ENCODE measurements around the gene ZNF469. TPM values are rescaled to one million over a fixed set of nuclear protein-coding genes. Genes with fewer than 3 reads are reported as not detected.

The ZNF469 gene
- polyA plus RNA-seq, 3 donors, result 0.02 to 0.16 (median 0.10) TPM

- Mint-ChIP-seq H3K27ac (no peak overlapping the region), H3K9me3 (peaks cover 0 to 2% (median 0%) of the 10 kb centered on the region in 7 donors), H3K4me3 (no peak overlapping the region), H3K27me3 (ENCODE audit: low read depth in 3 of 3) (peaks cover 3 to 9% (median 7%) of the 10 kb centered on the region in 3 donors), H3K4me1 (no peaks in the 10 kb centered on the region), H3K36me3 (no peaks in the 10 kb centered on the region)
- no peaks in the 10 kb centered on the region for H3K4me1 ChIP-seq (ENCODE audit: control insufficient read depth in 1 of 2, insufficient read depth in 2 of 2, low read length in 2 of 2)
- TF ChIP-seq CTCF (IDR thresholded peaks at IDR 0.05), result no peak
- H4K20me1 ChIP-seq (ENCODE audit: insufficient read depth, low read length), result no peaks in the 10 kb centered on the region
- no peak overlapping the region for H3K9ac ChIP-seq (ENCODE audit: insufficient read depth, low read length, poor library complexity, severe bottlenecking)
- DNase-seq, result no peak
- H2AFZ ChIP-seq (ENCODE audit: insufficient read depth, low read depth, low read length, poor library complexity, severe bottlenecking), result no peak overlapping the region
- H3K79me2 ChIP-seq (ENCODE audit: insufficient read depth, low read length), result no peaks in the 10 kb centered on the region
- no peaks in the 10 kb centered on the region for H3K36me3 ChIP-seq (replicated peaks in 1 of 2; ENCODE audit: control insufficient read depth in 1 of 2, insufficient read depth in 2 of 2, low read length in 2 of 2)
- H3K27me3 ChIP-seq (ENCODE audit: control insufficient read depth in 2 of 2, insufficient read depth in 2 of 2, low read length in 2 of 2), result peaks cover 0 to 6% of the 10 kb centered on the region in 2 donors
- H3K27ac ChIP-seq (ENCODE audit: low read depth in 1 of 2, low read length in 2 of 2), result no peak overlapping the region
- intact Hi-C loops (cut with micrococcal nuclease), result loop anchor here in 1 of 2 donors (10.0 kb wide), 1 partner anchor 119 kb away; no protein-coding TSS in a partner anchor
- H3K4me3 ChIP-seq (replicated peaks in 1 of 3; ENCODE audit: low read depth in 2 of 3, low read length in 3 of 3), result no peak overlapping the region
- H3K4me2 ChIP-seq (replicated peaks; ENCODE audit: extremely low read depth, low read length, poor library complexity, severe bottlenecking), result no peak overlapping the region
- 93% methylated on average over 34 of the region's 50 CpGs for WGBS (ENCODE audit: insufficient coverage)
- H3K9me3 ChIP-seq (replicated peaks in 1 of 2; ENCODE audit: control insufficient read depth in 1 of 2, insufficient read depth in 1 of 2, low read length in 2 of 2), result peaks cover 4 to 11% of the 10 kb centered on the region in 2 donors
These were observed 6.5 kb upstream of the ZNF469 start for GRCh38 chr16:88375996-88376834.

DNA sequence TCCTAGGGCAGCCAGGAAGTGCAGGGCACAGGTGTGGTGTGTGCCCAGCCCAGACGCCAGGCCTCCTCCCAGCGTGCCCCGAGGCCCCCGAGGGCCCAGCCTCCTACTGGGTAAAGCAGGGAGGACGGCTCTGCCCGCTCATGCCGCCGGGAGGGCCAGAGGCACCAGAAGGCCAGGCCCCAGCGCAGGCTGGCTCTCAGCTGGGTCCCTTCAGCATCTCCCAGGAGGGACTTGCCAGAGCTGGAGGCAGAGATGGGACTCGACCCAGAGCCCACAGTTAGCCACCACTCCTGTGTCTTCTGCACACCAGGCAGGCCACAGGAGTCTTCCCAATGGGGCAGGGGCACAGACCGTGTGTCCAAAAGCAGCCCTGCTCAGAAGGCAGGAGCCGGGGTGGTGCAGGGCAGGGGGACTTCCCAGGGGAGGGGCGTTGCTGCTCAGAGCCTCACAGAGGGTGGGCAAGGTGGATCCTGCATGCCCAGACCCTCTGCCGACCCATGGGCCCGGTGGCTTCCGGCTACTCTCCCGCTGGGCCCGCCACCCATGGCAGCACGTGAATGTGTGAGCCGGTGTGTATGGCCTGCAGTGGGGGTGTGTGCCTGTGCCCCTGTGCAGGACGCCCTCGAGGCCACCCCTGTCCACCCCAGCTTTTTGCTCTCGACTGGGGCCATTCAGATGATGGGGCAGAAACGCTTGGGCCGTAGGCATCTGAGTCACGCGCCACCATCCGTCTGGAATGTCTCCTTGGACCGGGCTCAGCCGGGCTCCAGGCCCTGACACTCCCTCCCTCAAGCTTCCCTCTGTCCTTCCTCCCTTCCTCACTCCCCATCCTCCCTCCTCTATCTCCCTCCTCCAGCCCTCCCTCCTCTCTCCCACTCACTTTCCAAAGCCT, 5.7 kb upstream of the ZNF469 start:
- no peak for DNase-seq
- Mint-ChIP-seq H3K4me3 (no peak overlapping the region), H3K27ac (no peak overlapping the region), H3K27me3 (ENCODE audit: low read depth in 3 of 3) (peaks cover 3 to 9% (median 7%) of the 10 kb centered on the region in 3 donors), H3K36me3 (no peaks in the 10 kb centered on the region), H3K4me1 (no peaks in the 10 kb centered on the region), H3K9me3 (peaks cover 0 to 2% (median 0%) of the 10 kb centered on the region in 7 donors)
- TF ChIP-seq CTCF (IDR thresholded peaks at IDR 0.05), result no peak
- H3K9me3 ChIP-seq (replicated peaks in 1 of 2; ENCODE audit: control insufficient read depth in 1 of 2, insufficient read depth in 1 of 2, low read length in 2 of 2), result peaks cover 5 to 11% of the 10 kb centered on the region in 2 donors
- H4K20me1 ChIP-seq (ENCODE audit: insufficient read depth, low read length), result no peaks in the 10 kb centered on the region
- intact Hi-C loops (cut with micrococcal nuclease), result loop anchor here in 1 of 2 donors (10.0 kb wide), 1 partner anchor 118 kb away; no protein-coding TSS in a partner anchor
- H3K27ac ChIP-seq (ENCODE audit: low read depth in 1 of 2, low read length in 2 of 2), result no peak overlapping the region
- 92% methylated on average over 29 of the region's 30 CpGs for WGBS (ENCODE audit: insufficient coverage)
- H2AFZ ChIP-seq (ENCODE audit: insufficient read depth, low read depth, low read length, poor library complexity, severe bottlenecking), result no peak overlapping the region
- no peak overlapping the region for H3K4me3 ChIP-seq (replicated peaks in 1 of 3; ENCODE audit: low read depth in 2 of 3, low read length in 3 of 3)
- H3K36me3 ChIP-seq (replicated peaks in 1 of 2; ENCODE audit: control insufficient read depth in 1 of 2, insufficient read depth in 2 of 2, low read length in 2 of 2), result no peaks in the 10 kb centered on the region
- H3K4me2 ChIP-seq (replicated peaks; ENCODE audit: extremely low read depth, low read length, poor library complexity, severe bottlenecking), result no peak overlapping the region
- H3K4me1 ChIP-seq (ENCODE audit: control insufficient read depth in 1 of 2, insufficient read depth in 2 of 2, low read length in 2 of 2), result no peaks in the 10 kb centered on the region
- peaks cover 0 to 14% of the 10 kb centered on the region in 2 donors for H3K27me3 ChIP-seq (ENCODE audit: control insufficient read depth in 2 of 2, insufficient read depth in 2 of 2, low read length in 2 of 2)
- H3K79me2 ChIP-seq (ENCODE audit: insufficient read depth, low read length), result no peaks in the 10 kb centered on the region
- H3K9ac ChIP-seq (ENCODE audit: insufficient read depth, low read length, poor library complexity, severe bottlenecking), result no peak overlapping the region

Data from CD14-positive monocyte (primary cell).